GM18951 (cell line): ENCODE measurements around the gene IBA57.
"Not testable (repeated sequence)": the region's sequence is repeated elsewhere in the genome, so short reads cannot be mapped to it uniquely, and the experiment has no call there.

ENCODE experiments used
- POLR2A ChIP-seq: IDR thresholded peaks from 4 replicates; pipeline ENCODE4 v1.6.1; 2011; ENCODE audit warnings: mild to moderate bottlenecking; ENCODE audit not compliant: insufficient read length, insufficient read depth; ENCODE audit errors: extremely low read depth
- in situ Hi-C: fragments of 300-500 bp; cut with MboI; formaldehyde crosslinking; loops from one replicate; pipeline ENCODE4 v1.12.0; 2022; ENCODE audit warnings: low sequenced_read_pairs, mixed read lengths, inconsistent platforms; ENCODE audit not compliant: unreplicated experiment

Gene IBA57

GRCh38 chr1:228216371-228217320, 51.0 kb downstream of the IBA57 start:
- no peak for TF ChIP-seq POLR2A
- in situ Hi-C loops = no loop called here

- TF ChIP-seq POLR2A = no peak
These were observed 52.1 kb downstream of the IBA57 start for GRCh38 chr1:228217551-228218344.

GRCh38 chr1:228218513-228219244, 53.1 kb downstream of the IBA57 start:
- in situ Hi-C loops = no loop called here
- TF ChIP-seq POLR2A = no peak

More at GRCh38 chr1:228217551-228218344, 52.1 kb downstream of the IBA57 start:
- in situ Hi-C loops = no loop called here

- no peak for TF ChIP-seq POLR2A
- in situ Hi-C loops = no loop called here
These were observed 53.8 kb downstream of the IBA57 start for GRCh38 chr1:228219245-228219961.

- in situ Hi-C loops = no loop called here
- TF ChIP-seq POLR2A = no peak
These were observed 54.6 kb downstream of the IBA57 start for GRCh38 chr1:228219962-228220780.

- in situ Hi-C loops = not testable (repeated sequence)
These were observed 55.5 kb downstream of the IBA57 start for GRCh38 chr1:228221097-228221496.

GRCh38 chr1:228222548-228222947, 56.9 kb downstream of the IBA57 start:
- TF ChIP-seq POLR2A = no peak
- in situ Hi-C loops = no loop called here

GRCh38 chr1:228224198-228225164, 58.9 kb downstream of the IBA57 start:
- in situ Hi-C loops = no loop called here
- TF ChIP-seq POLR2A = no peak

GRCh38 chr1:228225165-228225710, 59.6 kb downstream of the IBA57 start:
- no peak for TF ChIP-seq POLR2A
- in situ Hi-C loops = no loop called here

- no peak for TF ChIP-seq POLR2A
- in situ Hi-C loops = no loop called here
These were observed 60.1 kb downstream of the IBA57 start for GRCh38 chr1:228225740-228226139.

- TF ChIP-seq POLR2A = no peak
- in situ Hi-C loops = no loop called here
These were observed 60.7 kb downstream of the IBA57 start for GRCh38 chr1:228226141-228226874.
